Measurements from ENCODE around the gene ADRA1B. TPM values are rescaled to one million over a fixed set of nuclear protein-coding genes. Genes with fewer than 3 reads are reported as not detected.

ADRA1B gene
- total RNA-seq, 1 experiment from 2014 or later = 8.3 TPM

DNA sequence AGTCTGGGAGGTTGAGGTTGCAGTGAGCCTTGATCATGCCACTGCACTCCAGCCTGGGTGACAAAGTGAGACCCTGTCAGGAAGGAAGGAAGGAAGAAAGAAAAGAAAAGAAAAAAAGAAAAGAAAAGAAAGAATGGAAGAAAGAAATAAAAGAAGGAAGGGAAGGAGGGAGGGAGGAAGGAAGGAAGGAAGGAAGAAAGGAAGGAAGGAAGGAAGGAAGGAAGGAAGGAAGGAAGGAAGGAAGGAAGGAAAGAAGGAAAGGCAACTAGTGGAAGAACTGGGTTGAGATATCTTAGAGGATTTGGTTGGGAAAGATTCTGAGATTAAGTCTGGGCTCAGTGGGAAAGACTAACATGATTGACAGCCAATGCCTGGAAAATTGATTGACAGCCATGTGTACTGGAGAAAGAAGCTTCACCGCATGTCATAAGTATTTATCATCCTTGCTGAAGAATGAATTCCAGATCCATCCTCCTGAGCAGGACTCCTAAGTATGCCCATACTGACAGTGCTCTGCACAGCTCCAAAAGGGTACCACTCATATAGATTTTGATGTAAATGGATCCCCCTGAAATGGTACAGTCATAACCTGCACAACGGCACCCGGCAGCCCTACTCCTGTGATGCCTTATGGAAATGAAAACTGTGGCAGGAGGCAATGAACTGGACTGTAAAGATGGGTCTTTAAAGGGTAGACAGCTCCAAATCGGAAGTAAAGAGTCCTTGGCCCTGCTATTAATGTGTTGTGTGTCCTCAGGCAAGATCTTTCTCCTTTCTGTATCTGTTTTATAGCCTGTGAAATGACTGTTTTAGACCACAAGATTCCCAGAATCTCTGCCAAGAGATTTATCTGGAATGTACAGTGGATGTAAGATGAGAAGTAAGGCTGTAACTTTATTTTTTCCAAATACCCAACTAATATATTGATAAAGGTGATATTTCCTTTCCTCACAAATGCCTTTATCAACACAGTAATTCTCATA is 16.9 kb upstream of the ADRA1B start:
- TF ChIP-seq POLR2AphosphoS5 (IDR thresholded peaks at IDR 0.05; ENCODE audit: low read depth, low read length) (no peak), SIN3A (IDR thresholded peaks at IDR 0.05; ENCODE audit: borderline replicate concordance, insufficient read depth, low read depth, low read length) (no peak), TCF7L2 (IDR thresholded peaks at IDR 0.05; ENCODE audit: low read depth, low read length) (no peak)
- TF ChIP-seq, protein P1, sequence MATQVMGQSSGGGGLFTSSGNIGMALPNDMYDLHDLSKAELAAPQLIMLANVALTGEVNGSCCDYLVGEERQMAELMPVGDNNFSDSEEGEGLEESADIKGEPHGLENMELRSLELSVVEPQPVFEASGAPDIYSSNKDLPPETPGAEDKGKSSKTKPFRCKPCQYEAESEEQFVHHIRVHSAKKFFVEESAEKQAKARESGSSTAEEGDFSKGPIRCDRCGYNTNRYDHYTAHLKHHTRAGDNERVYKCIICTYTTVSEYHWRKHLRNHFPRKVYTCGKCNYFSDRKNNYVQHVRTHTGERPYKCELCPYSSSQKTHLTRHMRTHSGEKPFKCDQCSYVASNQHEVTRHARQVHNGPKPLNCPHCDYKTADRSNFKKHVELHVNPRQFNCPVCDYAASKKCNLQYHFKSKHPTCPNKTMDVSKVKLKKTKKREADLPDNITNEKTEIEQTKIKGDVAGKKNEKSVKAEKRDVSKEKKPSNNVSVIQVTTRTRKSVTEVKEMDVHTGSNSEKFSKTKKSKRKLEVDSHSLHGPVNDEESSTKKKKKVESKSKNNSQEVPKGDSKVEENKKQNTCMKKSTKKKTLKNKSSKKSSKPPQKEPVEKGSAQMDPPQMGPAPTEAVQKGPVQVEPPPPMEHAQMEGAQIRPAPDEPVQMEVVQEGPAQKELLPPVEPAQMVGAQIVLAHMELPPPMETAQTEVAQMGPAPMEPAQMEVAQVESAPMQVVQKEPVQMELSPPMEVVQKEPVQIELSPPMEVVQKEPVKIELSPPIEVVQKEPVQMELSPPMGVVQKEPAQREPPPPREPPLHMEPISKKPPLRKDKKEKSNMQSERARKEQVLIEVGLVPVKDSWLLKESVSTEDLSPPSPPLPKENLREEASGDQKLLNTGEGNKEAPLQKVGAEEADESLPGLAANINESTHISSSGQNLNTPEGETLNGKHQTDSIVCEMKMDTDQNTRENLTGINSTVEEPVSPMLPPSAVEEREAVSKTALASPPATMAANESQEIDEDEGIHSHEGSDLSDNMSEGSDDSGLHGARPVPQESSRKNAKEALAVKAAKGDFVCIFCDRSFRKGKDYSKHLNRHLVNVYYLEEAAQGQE (IDR thresholded peaks at IDR 0.05; ENCODE audit: insufficient read depth in 1 of 2, low read depth in 2 of 2, low read length in 1 of 2) = no peak
- TF ChIP-seq, protein P2, sequence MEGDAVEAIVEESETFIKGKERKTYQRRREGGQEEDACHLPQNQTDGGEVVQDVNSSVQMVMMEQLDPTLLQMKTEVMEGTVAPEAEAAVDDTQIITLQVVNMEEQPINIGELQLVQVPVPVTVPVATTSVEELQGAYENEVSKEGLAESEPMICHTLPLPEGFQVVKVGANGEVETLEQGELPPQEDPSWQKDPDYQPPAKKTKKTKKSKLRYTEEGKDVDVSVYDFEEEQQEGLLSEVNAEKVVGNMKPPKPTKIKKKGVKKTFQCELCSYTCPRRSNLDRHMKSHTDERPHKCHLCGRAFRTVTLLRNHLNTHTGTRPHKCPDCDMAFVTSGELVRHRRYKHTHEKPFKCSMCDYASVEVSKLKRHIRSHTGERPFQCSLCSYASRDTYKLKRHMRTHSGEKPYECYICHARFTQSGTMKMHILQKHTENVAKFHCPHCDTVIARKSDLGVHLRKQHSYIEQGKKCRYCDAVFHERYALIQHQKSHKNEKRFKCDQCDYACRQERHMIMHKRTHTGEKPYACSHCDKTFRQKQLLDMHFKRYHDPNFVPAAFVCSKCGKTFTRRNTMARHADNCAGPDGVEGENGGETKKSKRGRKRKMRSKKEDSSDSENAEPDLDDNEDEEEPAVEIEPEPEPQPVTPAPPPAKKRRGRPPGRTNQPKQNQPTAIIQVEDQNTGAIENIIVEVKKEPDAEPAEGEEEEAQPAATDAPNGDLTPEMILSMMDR (IDR thresholded peaks at IDR 0.05) = no peak
- BruUV-seq (replicated peaks) = no TSS peak
- Histone ChIP-seq H3K36me3 (ENCODE audit: control insufficient read depth, insufficient read depth, low read length) (no peaks in the 10 kb centered on the region), H3K4me3 (ENCODE audit: low read depth in 2 of 2, low read length in 2 of 2) (no peak overlapping the region), H3K27ac (ENCODE audit: low read length) (no peak overlapping the region), H3K9me3 (ENCODE audit: control insufficient read depth, insufficient read depth, low read depth, low read length) (no peaks in the 10 kb centered on the region), H3K27me3 (ENCODE audit: control insufficient read depth, insufficient read depth, low read length) (no peaks in the 10 kb centered on the region), H3K4me1 (ENCODE audit: control insufficient read depth, insufficient read depth, low read length) (peaks cover 16% of the 10 kb centered on the region)
- intact Hi-C loops (cut with micrococcal nuclease; ENCODE audit: unreplicated experiment) = no loop called here
- in situ Hi-C loops (cut with HindIII; ENCODE audit: low pct_unique_long_range_greater_than_20kb, low sequenced_read_pairs) = no loop called here
- DNase-seq (ENCODE audit: low read depth, low spot score) (no peak), ATAC-seq (peak; percentile 24; the same call in 1 of the 2 replicates)
- POLR2A ChIA-PET = interaction anchor here (0.6 kb wide), 1 partner anchor 454 kb away, joined by 3 read pairs; no protein-coding TSS in a partner anchor
- CTCF ChIA-PET = no interaction called here

DNA sequence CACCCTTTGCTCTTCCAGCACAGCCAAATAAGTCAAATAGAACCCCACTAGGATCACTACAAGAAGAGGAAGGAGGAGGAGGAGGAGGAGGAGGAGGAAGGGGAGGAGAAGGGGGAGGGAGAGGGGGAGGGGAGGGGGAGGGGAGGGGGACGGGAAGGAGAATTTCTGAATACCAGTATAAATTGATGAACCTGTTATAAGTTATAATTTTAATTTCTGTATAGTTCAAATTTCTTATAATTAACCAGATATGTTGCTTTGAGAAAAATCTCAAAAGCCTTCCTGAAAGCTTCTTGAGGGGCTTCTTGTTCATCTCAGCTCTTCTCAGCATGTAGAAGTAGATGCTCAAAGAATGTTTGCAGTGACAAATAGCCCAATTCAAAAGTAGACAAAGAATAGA is 15.0 kb upstream of the ADRA1B start:
- ATAC-seq (no peak), DNase-seq (ENCODE audit: low read depth, low spot score) (no peak)
- Histone ChIP-seq H3K9me3 (ENCODE audit: control insufficient read depth, insufficient read depth, low read depth, low read length) (no peaks in the 10 kb centered on the region), H3K27ac (ENCODE audit: low read length) (no peak overlapping the region), H3K27me3 (ENCODE audit: control insufficient read depth, insufficient read depth, low read length) (no peaks in the 10 kb centered on the region), H3K36me3 (ENCODE audit: control insufficient read depth, insufficient read depth, low read length) (no peaks in the 10 kb centered on the region), H3K4me3 (ENCODE audit: low read depth in 2 of 2, low read length in 2 of 2) (no peak overlapping the region), H3K4me1 (ENCODE audit: control insufficient read depth, insufficient read depth, low read length) (peaks cover 28% of the 10 kb centered on the region)
- ChIA-PET CTCF (no interaction called here), POLR2A (no interaction called here)
- intact Hi-C loops (cut with micrococcal nuclease; ENCODE audit: unreplicated experiment) = no loop called here
- TF ChIP-seq, protein P2 (IDR thresholded peaks at IDR 0.05) = no peak
- TF ChIP-seq TCF7L2 (IDR thresholded peaks at IDR 0.05; ENCODE audit: low read depth, low read length) (no peak), SIN3A (IDR thresholded peaks at IDR 0.05; ENCODE audit: borderline replicate concordance, insufficient read depth, low read depth, low read length) (no peak), POLR2AphosphoS5 (IDR thresholded peaks at IDR 0.05; ENCODE audit: low read depth, low read length) (no peak)
- TF ChIP-seq, protein P1 (IDR thresholded peaks at IDR 0.05; ENCODE audit: insufficient read depth in 1 of 2, low read depth in 2 of 2, low read length in 1 of 2) = no peak
- in situ Hi-C loops (cut with HindIII; ENCODE audit: low pct_unique_long_range_greater_than_20kb, low sequenced_read_pairs) = no loop called here
- BruUV-seq (replicated peaks) = no TSS peak

Data from Panc1 (cell line).